GM12878 (cell line): ENCODE data around the gene DBN1. TPM values are rescaled to one million over a fixed set of nuclear protein-coding genes. Genes with fewer than 3 reads are reported as not detected.

Experiments
- ATAC-seq: fragments of 200-7000 bp; cut with Tn5 transposase; 3 replicates; pipeline ENCODE4 v1.9.1; 2020; ENCODE audit warnings: mild to moderate bottlenecking, moderate library complexity
- BruUV-seq: library from RNA; stranded (reverse); fragments of 400-500 nt; replicated peaks from 2 replicates; lab custom pipeline; 2021; lab: Mats Ljungman, UMichigan
- CTCF ChIA-PET: fragments of 300-600 bp; sonication (Branson Sonifier 250); formaldehyde crosslinking; extraction: SDS; loops from one replicate; lab custom pipeline; 2021; ENCODE audit warnings: inconsistent platforms; lab: Yijun Ruan, JAX
- POLR2A ChIA-PET: fragments of 350-600 bp; formaldehyde crosslinking; extraction: SDS; loops from one replicate; lab custom pipeline; 2021; ENCODE audit warnings: inconsistent platforms; lab: Charles Lee
- RAD21 ChIA-PET: fragments of 300-600 bp; sonication (Branson Sonifier 250); formaldehyde crosslinking; loops from one replicate; lab custom pipeline; 2023; ENCODE audit warnings: antibody characterized with exemption; ENCODE audit not compliant: unreplicated experiment; lab: Charles Lee
- SMC1A ChIA-PET: fragments of 300-600 bp; sonication (Branson Sonifier 250); formaldehyde crosslinking; loops from one replicate; lab custom pipeline; 2023; ENCODE audit not compliant: unreplicated experiment, uncharacterized antibody; lab: Charles Lee
- DNase-seq: peaks from one replicate; pipeline ENCODE4 v3.0.0-alpha.2; 2011; ENCODE audit warnings: low read depth, low spot score
- FAIRE-seq: peaks from 3 replicates; lab custom pipeline; 2011; peaks lifted over from hg19 to GRCh38; lab: Jason Lieb, UNC
- H2AFZ ChIP-seq: 2 replicates; pipeline ENCODE4 v1.6.0; 2011; ENCODE audit warnings: low read depth, low read length, control low read depth; ENCODE audit not compliant: control insufficient read depth
- H3K27ac ChIP-seq: 2 replicates; pipeline ENCODE4 v1.5.1; 2011; ENCODE audit warnings: control low read depth; ENCODE audit not compliant: control insufficient read depth, insufficient read depth
- H3K27me3 ChIP-seq, 2 experiments: replicated peaks in 1 of 2; 2 replicates each; pipeline versions ENCODE4 v1.6.0 to v1.6.1; 2011; ENCODE audit warnings: low read length in 1 of 2; ENCODE audit not compliant: control insufficient read depth in 2 of 2, insufficient read depth in 2 of 2
- H3K36me3 ChIP-seq, 2 experiments: 2 replicates each; pipeline ENCODE4 v1.5.1; 2011; ENCODE audit warnings: low read length in 1 of 2; ENCODE audit not compliant: control insufficient read depth in 2 of 2, insufficient read depth in 2 of 2
- H3K4me1 ChIP-seq: 2 replicates; pipeline ENCODE4 v1.6.1; 2011; ENCODE audit warnings: mild to moderate bottlenecking, low read length, moderate library complexity, mixed read lengths; ENCODE audit not compliant: control insufficient read depth, insufficient read depth
- H3K4me2 ChIP-seq: 2 replicates; pipeline ENCODE4 v1.6.0; 2011; ENCODE audit warnings: control low read depth; ENCODE audit not compliant: control insufficient read depth, insufficient read depth
- H3K4me3 ChIP-seq: fragments of 200-600 bp; sonication (generic); 2 replicates; pipeline ENCODE4 v1.5.1; 2016
- H3K79me2 ChIP-seq: 2 replicates; pipeline ENCODE4 v1.6.0; 2011; ENCODE audit warnings: low read length; ENCODE audit not compliant: control insufficient read depth, insufficient read depth
- H3K9ac ChIP-seq: 2 replicates; pipeline ENCODE4 v1.8.0; 2011; ENCODE audit warnings: low read length, control low read depth, mixed read lengths; ENCODE audit not compliant: control insufficient read depth, insufficient read depth
- H3K9me3 ChIP-seq: replicated peaks from 3 replicates; pipeline ENCODE4 v1.5.1; 2011; ENCODE audit warnings: mild to moderate bottlenecking, low read length; ENCODE audit not compliant: control insufficient read depth, insufficient read depth
- H4K20me1 ChIP-seq: 2 replicates; pipeline ENCODE4 v1.6.0; 2011; ENCODE audit not compliant: control insufficient read depth, insufficient read depth
- BMI1 ChIP-seq: fragments of 450-650 bp; IDR thresholded peaks from 2 replicates; pipeline ENCODE4 v1.6.1; 2016; ENCODE audit warnings: mild to moderate bottlenecking, moderate library complexity, borderline replicate concordance
- EZH2 ChIP-seq: IDR thresholded peaks from 2 replicates; pipeline ENCODE4 v1.6.1; 2012; ENCODE audit warnings: low read depth, mild to moderate bottlenecking, control low read depth, inconsistent platforms, low read length, borderline replicate concordance; ENCODE audit not compliant: control insufficient read depth
- GATAD2B ChIP-seq: fragments of 450-650 bp; conservative IDR thresholded peaks from 2 replicates; pipeline ENCODE4 v1.6.1; 2017; ENCODE audit warnings: low read depth, mild to moderate bottlenecking, moderate library complexity
- SMAD1 ChIP-seq: fragments of 450-650 bp; IDR thresholded peaks from 2 replicates; pipeline ENCODE4 v1.6.1; 2018; ENCODE audit warnings: mild to moderate bottlenecking, low read depth; ENCODE audit not compliant: partially characterized antibody
- TCF12 ChIP-seq: IDR thresholded peaks from 2 replicates; pipeline ENCODE4 v1.6.1; 2011; ENCODE audit warnings: low read depth, mild to moderate bottlenecking, low read length
- WGBS: methylation state at CpG from one replicate; pipeline ENCODE4 v1.1.6; 2016; ENCODE audit warnings: low lambda C conversion rate; ENCODE audit not compliant: insufficient replicate concordance, insufficient coverage; ENCODE audit errors: missing lambda C conversion rate; 5-methylcytosine and 5-hydroxymethylcytosine counted together
- in situ Hi-C: fragments of 300-500 bp; cut with MboI; formaldehyde crosslinking; loops from 9 replicates; pipeline ENCODE4 v1.14.3; 2018; ENCODE audit warnings: mixed read lengths
- intact Hi-C: fragments of 100-400 bp; cut with micrococcal nuclease; formaldehyde crosslinking; loops from one replicate; pipeline ENCODE4 v1.14.2; 2022; ENCODE audit not compliant: unreplicated experiment
- polyA plus RNA-seq, 11 experiments: library from polyadenylated mRNA; depleted of rRNA in 4 of 11; unstranded in 6 of 11; stranded (reverse) in 5 of 11; fragments of >200 nt; fragmentation: Nextera tagmentation in 4 of 11; fragmentation: Illumina TruSeq in 1 of 11; extraction: Ambion mirVana in 4 of 11; extraction: Trizol in 1 of 11; gene quantifications; 1 replicate in 1 of 11; 2 replicates in 10 of 11; pipeline versions ENCODE4 v1.2.1 to v1.2.3, GENCODE V29; 2011 to 2016; ENCODE audit warnings: inconsistent platforms in 2 of 11, missing spikeins in 2 of 11, low read depth in 1 of 11
- total RNA-seq, 4 experiments: library from RNA; depleted of rRNA in 3 of 4; stranded (reverse); fragments of >200 nt in 3 of 4; fragmentation: Illumina TruSeq in 1 of 4; extraction: Trizol in 1 of 4; gene quantifications; 2 replicates each; pipeline versions ENCODE4 v1.2.1 to v1.2.3, GENCODE V29; 2013 to 2021

Gene DBN1
- total and polyA plus RNA-seq, 10 of the 15 experiments (the other 5 are each of a cell fraction or from before 2014, with no cell fraction given) = 0.18 to 81.0 (median 27.9) TPM

DNA sequence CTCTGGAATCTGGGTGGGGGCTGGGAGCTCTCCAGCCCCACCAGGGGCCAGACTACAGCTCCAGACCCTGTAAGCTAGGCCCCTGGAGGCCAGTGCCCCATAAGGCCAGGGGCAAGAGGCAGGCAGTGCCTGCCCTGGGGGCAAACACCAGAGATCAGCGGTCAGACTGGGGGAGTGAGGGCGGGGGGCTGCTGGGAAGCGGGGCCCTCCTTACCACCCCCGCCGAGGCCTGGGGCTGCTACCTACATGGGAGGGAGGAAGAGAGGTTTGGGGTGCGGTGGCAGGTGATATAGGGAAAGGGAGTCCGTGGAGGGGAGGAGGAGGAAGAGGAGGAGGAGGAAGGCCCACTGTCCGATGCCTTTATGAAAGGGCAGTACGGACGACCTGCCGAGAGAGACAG, 14.1 kb downstream of the DBN1 start (continued):
- TF ChIP-seq EZH2 (no peak), GATAD2B (no peak), SMAD1 (no peak)

DNA sequence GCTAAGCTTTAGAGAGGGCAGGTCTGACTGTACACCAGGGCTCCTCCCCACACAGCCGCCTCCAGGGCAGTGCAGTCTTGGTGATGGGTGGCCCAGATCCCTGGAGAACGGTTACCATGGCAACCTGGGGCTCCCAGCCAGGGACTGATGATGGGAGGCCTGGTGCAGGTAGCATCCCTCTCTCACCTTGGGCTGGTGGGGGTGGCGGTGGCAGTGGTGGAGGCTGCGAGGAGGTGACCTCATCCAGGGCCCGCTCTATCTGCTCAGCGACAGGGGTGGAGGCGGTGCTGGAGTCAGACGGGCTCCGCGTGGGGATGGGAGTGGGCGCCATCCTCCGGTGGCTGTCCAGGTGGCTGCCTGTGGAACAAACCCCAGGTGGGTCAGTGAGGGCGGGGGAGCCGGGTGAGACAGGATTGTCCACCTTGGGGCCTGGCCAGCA, 14.5 kb downstream of the DBN1 start:
- ChIA-PET POLR2A (interaction anchor here (1.1 kb wide), 1 partner anchor 71 kb away, joined by 3 read pairs; no protein-coding TSS in a partner anchor), SMC1A (no interaction called here), RAD21 (no interaction called here), CTCF (interaction anchor here (1.3 kb wide), 1 partner anchor 69 kb away, joined by 3 read pairs; no protein-coding TSS in a partner anchor)
- no peaks in the 10 kb centered on the region for H3K9me3 ChIP-seq
- no peak overlapping the region for H3K9ac ChIP-seq
- FAIRE-seq = no peak
- H2AFZ ChIP-seq = no peak overlapping the region
- H3K4me2 ChIP-seq = no peak overlapping the region
- H3K36me3 ChIP-seq = no peaks in the 10 kb centered on the region
- ATAC-seq = no peak
- H3K27me3 ChIP-seq = no peaks in the 10 kb centered on the region
- H3K4me3 ChIP-seq = no peak overlapping the region
- in situ Hi-C loops = no loop called here
- peaks cover 2% of the 10 kb centered on the region for H3K4me1 ChIP-seq
- peak; percentile 46; the same call in 1 of the 2 replicates for TF ChIP-seq BMI1
- no peak for TF ChIP-seq TCF12
- WGBS = 74% methylated on average over 14 of the region's 14 CpGs
- H4K20me1 ChIP-seq = no peaks in the 10 kb centered on the region
- H3K79me2 ChIP-seq = no peaks in the 10 kb centered on the region; the same call in 1 of the 2 replicates
- H3K27ac ChIP-seq = no peak overlapping the region
- no TSS peak for BruUV-seq
- DNase-seq = no peak
- intact Hi-C loops = no loop called here
